Activated CD8-positive, alpha-beta memory T cell treated with anti-CD3 and anti-CD28 coated beads for 36 hours (primary cell): ENCODE data around the gene CTAGE9. TPM values are rescaled to one million over a fixed set of nuclear protein-coding genes. Genes with fewer than 3 reads are reported as not detected.
"Not testable (repeated sequence)": the region's sequence is repeated elsewhere in the genome, so short reads cannot be mapped to it uniquely, and the experiment has no call there.

Experiments
- CTCF ChIA-PET: fragments of 350-600 bp; sonication (Branson Sonifier 250); formaldehyde crosslinking; loops from one replicate; lab custom pipeline; 2021; ENCODE audit warnings: antibody characterized with exemption; lab: Charles Lee
- POLR2A ChIA-PET: fragments of 350-600 bp; sonication (Branson Sonifier 250); formaldehyde crosslinking; loops from one replicate; lab custom pipeline; 2021; ENCODE audit warnings: antibody characterized with exemption; lab: Charles Lee
- total RNA-seq, 2 experiments: library from RNA; stranded (reverse); gene quantifications; one replicate each; pipeline ENCODE4 v1.2.3, GENCODE V29; 2021

The CTAGE9 gene
- total RNA-seq, 2 experiments from 2014 or later, result not detected

DNA sequence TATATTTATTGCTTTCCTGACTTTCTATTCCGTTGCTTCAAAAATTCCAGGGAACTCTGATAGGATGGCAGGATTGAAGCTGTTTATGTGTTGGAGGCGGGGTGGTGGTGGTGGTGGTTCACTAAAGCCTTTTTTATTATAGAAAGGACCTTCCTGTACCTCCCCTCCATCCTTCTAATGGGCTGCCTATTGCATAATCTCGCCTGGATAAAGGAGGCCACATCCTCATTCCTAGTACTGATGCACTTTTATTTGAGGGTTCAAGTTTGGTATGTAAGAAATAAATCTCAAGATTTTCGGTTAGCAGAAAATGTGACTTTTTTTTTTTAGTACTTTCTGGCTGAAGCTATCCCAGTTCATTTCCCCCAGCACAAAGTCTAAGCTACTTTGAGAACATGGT is 18.7 kb upstream of the CTAGE9 start:
- POLR2A ChIA-PET, result no interaction called here
- CTCF ChIA-PET, result no interaction called here

DNA sequence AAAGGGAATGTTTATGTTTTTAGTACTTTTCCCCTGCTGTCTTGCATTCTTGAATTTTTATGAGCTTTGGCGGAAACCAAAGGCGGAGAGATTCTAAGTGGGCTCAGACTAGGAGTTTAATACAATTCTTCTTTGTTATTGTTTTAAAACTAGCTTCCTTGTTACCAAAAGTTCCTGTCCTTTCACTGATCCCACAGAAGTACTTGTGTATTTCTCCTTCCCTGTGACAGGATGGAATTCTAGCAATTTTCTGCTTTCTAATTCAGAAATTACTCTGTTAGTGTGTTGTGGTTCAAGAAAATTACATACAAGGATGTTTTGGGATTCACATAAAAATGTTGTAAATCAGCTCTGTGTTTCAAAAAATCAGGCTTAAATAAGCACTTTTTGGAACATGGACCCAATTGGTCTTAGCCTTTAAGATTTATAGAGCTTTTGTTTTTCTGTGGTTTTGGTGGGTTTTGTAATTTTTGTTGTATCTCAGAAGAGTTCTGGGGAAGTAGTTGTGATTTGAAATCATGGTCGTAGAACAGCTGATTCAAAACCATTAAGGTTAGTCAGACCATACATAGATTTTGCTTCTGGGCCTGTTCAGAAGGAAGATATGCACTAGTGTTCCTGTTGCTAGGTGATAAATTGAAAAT is 17.6 kb upstream of the CTAGE9 start:
- POLR2A ChIA-PET, result no interaction called here
- CTCF ChIA-PET, result no interaction called here

DNA sequence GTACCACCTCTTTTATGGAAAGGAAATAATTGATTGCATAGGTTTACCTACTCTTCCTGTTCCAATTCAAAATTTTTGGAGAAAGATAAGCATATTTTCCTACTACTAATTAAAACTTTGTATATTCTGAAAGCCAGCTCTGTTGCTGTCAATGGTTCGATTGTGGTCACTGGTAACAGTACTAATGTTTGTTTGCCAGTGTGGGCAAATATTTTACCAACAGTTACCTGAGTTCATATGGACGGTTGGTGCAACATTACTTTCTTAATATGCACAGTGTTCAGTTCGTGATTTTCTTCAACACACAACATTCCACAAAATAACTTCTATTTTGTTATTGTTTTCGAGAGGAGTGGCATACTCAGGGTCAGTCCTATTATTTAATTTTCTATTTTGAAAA is 17.1 kb upstream of the CTAGE9 start:
- ChIA-PET POLR2A (no interaction called here), CTCF (no interaction called here)

DNA sequence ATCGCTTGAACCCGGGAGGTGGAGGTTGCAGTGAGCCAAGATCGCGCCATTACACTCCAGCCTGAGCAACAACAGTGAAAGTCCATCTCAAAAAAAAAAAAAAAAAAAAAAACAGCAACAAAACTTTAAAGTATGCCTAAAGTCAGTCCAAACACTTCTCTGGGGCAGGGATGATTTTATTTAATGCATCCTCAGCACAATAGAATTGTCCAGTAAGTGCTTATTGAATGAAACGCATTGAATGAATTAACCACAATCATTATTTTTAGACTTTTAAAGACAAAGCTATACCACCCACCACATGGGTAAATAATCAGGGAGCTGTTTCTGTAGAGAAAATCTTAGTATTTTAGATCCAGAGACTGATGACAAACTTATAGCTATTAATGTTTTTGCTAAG is 16.6 kb upstream of the CTAGE9 start:
- CTCF ChIA-PET, result no interaction called here
- POLR2A ChIA-PET, result no interaction called here

DNA sequence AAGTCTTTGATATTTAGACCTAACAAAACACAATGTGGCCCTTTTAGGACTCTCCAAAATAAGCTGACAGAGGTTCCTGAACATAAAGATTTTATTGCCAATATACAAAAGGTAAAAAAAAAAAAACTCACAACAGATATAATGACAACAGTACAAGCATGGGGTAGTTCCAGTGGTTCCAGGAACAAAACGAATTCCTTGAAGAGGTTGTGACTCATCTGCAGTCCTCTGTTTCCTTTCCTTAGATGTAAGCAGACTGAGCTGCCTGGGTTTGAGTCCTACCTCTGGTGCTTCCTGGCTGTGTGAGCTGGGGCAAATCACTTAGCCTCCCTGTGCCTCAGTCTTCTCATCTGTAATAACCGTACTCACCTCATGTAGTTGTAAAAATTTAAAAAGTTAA is 13.3 kb upstream of the CTAGE9 start:
- ChIA-PET CTCF (no interaction called here), POLR2A (no interaction called here)

DNA sequence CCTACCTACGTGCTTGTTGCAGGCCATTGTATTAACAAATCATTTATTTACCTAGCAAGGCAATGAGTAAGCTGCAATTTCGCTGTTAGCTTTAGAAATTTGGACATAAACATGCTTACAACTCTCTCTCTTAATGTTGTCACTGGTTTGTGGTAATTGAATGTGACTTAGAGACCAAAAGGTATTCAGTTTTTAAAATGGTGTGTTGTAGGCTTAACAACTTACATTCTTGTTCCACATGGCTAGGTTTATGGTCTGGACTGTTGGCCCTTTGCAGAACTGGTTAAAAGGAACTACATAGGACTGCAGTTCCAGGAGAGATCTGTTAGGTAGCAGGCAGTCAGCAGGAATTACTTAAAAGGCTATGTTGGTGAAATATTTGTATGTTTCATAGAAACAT is 10.3 kb upstream of the CTAGE9 start:
- ChIA-PET POLR2A (no interaction called here), CTCF (no interaction called here)

DNA sequence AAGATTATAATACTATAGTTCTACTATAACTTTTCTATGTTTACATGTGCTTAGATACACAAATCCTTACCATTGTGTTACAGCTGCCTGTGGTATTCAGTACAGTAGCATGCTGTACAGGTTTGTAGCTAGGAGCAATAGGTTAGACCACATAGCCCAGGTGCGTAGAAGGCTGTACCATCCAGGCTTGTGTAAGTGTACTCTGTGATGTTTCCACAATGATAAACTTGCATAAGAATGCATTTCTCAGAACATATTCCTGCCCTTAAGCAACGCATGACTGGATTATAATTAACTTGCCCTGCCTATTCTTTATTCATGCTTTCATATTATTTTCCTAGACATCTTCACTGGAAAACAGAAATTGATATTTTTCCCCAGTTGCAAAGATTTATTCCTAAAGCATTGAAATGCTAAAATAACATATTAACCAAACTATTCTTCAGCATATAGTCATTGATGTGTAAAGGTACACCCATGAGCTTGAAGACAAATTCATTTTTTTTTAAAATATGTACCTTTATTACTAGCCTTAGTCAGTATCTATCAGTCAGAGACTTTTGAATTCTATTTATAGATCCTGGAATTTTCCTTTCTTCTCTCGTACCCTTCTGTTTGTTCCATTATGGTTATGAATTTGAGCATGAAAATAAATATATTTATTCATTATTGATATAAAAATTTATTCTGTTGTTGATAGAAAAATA is 7.2 kb upstream of the CTAGE9 start:
- POLR2A ChIA-PET, result no interaction called here
- CTCF ChIA-PET, result no interaction called here

DNA sequence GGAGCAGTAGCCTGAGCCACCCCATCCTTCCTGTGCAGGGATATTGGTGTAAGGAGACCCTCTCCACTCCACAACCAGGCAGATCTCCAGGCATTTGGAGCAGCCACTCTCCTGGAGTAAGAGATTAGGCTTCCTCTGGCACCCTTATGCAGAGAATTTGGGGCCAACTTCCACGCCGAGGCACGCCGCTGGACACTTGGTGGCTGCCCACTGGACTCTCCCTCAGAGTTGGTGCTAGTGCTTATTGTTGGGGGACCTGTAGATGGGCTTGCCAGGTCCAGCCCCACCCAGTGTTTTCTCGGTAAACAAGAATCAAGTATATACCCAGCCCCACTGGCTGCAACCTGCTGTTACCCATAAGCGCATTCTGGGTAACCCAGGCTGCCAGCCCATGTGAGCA is 4.8 kb upstream of the CTAGE9 start:
- CTCF ChIA-PET, POLR2A ChIA-PET: not testable (repeated sequence)

DNA sequence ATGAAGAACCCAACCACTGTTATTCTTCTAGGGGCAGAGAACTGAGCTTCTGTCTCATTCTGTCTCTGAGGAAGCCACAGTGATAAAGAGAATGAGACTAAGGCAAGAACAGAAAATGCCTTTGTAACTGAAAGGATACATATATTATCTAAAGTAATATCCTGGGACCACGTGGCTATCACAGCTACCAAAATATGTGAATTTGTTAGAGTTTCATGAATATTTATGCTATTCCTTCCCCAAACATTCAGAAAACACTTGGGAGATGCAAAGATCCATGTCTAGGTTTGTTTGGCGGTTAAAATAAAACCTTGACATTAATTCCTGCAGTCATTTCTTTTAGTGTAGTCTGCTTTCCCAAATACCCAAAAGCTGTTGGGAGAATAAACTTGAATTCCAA is 6.9 kb downstream of the CTAGE9 start:
- CTCF ChIA-PET, POLR2A ChIA-PET: not testable (repeated sequence)

DNA sequence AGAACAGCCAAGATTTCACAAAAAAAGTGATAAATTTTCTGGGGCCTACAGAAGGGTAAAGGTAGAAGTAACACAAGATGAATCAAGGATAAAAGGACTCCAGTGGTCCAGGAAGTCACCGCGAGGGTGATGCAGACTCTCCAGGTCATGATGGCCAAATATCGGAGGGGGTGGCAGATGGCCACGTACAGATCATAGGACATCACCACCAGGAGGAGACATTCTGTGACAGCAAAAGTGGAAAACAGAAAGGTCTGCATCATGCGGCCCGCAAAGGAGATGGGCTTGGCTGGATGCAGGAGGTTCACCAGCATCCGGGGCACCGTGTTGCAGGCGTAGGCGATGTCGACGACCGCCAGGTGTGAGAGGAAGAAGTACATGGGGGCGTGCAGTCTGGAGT is 10.0 kb downstream of the CTAGE9 start:
- CTCF ChIA-PET, POLR2A ChIA-PET: not testable (repeated sequence)

DNA sequence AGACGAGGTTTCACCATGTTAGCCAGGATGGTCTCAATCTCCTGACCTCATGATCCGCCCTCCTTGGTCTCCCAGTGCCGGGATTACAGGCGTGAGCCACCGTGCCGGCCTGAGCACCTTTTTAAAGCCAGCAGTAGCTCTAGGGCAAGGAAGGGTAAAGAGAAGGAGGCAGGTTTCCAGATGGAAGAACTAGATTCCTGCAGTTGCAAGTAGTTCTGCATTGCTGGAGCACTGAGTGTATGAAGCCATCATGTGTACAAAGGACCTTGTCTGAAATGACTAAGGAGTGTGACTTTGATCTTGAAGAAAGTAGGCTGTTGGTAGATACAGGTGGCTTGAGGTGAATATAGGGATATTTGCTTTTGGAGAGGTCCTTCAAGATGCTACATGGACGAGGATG is 13.9 kb downstream of the CTAGE9 start:
- ChIA-PET POLR2A (no interaction called here), CTCF (interaction anchor here (3.1 kb wide), 1 partner anchor 213 kb away, joined by 16 read pairs; no protein-coding TSS in a partner anchor)

DNA sequence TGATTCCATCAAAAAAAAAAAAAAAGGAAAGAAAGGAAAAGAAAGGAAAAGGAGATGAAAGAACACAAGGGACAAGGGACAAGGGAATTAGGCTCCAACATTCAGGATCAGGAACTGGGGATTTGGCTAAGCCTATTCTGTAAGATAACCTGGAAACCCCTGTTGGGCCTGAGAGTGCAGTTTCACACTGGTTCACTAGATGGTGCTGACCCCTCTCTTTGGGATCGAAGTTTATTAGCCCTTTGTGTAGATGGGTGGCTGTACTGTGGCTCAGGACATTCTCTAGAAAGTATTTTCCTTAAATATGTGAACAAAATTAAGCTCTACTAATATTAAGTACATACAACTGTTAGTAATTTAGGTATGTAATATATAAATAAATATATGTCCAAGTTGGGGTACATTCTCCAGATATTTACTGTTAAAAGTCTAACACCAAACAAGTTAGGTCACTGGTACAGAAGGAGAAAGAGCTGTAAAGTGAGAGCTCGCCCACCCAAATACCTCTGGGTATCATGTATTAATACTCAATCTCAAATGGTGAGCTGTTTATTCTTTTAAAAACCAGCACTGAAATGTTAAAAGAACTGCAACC is 15.9 kb downstream of the CTAGE9 start:
- ChIA-PET CTCF (interaction anchor here (0.9 to 3.1 kb wide), 4 partner anchors 88 to 220 kb away, joined by 3 to 16 read pairs (median 4); no protein-coding TSS in a partner anchor), POLR2A (no interaction called here)

DNA sequence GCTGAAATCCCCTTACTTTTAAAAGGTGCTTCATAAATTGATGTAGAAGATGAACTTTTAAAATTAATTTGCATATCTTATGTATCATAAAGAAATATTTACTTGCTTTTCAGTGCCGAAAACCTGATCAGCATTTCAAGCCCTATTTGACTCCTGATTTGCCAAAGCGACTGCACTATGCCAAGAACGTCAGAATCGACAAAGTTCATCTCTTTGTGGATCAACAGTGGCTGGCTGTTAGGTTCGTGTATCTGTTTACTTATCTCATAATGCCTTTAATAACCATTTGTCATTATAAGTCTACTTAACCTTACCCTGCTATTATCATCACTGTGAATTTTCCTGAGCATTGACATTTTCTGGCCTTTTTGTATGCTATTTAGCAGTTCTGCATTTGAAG is 17.4 kb downstream of the CTAGE9 start:
- ChIA-PET POLR2A (no interaction called here), CTCF (no interaction called here)

DNA sequence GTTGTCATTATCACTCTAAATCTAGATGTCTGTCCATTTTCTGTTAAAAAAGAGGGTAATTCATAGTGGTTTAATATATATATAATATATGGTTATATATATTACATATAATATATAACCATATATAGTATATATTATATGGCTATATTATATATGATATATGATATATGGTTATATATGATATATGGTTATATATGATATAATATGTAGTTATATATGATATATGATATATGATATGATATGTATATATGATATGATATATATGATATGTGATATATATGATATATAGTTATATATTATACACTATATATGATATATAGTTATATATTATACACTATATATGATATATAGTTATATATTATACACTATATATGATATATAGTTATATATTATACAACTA is 18.2 kb downstream of the CTAGE9 start:
- POLR2A ChIA-PET, result no interaction called here

DNA sequence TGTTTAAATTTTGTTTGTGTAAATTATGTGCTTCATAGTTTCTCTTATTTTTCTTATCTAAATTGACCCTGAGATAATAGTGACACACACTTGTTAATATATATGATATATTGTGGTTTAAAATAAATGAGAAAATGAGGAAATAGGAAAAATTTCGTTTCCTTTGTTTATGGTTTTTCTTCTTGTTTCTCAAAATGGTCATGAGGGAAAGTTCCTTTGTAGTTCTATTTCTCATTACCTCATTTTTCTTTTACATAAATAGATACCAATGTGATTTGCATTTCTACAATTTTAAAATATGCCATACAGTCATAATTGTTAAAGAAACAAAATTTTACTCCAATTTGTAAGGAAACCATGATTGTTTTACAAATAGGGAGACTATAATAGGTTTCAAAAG is 18.8 kb downstream of the CTAGE9 start:
- CTCF ChIA-PET, result no interaction called here

More for the DNA sequence above, 18.2 kb downstream of the CTAGE9 start:
- CTCF ChIA-PET, result no interaction called here

DNA sequence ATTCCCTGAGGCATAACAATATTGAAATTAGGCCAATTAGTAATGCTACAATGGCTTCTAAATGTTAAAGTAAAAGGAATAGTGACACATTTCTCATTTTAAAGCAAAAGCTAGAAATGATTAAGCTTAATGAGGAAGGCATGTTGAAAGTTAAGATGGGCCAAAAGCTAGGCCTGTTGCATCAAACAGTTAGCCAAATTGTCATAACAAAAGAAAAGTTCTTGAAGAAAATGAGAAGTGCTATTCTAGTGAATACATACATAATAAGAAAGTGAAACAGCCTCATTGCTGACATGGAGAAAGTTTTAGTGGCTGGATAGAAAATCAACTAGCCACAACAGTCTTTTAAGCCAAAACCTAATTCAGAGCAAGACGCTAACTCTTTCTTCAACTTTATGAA is 22.5 kb downstream of the CTAGE9 start:
- POLR2A ChIA-PET, result interaction anchor here (0.9 kb wide), 1 partner anchor 61 kb away, joined by 3 read pairs; no protein-coding TSS in a partner anchor

More for the DNA sequence above, 18.8 kb downstream of the CTAGE9 start:
- POLR2A ChIA-PET, result no interaction called here

DNA sequence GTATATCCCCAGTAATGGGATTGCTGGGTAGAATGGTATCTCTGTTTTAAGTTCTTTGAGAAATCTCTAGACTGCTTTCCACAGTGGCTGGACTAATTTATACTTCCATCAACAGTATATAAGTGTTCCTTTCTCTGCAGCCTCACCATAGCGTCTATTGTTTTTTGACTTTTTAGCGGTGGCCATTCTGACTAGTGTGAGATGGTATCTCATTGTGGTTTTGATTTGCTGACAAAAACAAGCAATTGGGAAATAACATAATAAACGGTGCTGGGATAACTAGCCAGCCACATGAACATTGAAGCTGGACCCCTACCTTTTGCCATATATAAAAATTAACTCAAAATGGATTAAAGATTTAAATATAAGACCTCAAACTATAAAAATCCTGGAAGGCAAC is 23.8 kb downstream of the CTAGE9 start:
- POLR2A ChIA-PET, result no interaction called here
- CTCF ChIA-PET, result no interaction called here

More for the DNA sequence above, 22.5 kb downstream of the CTAGE9 start:
- CTCF ChIA-PET, result interaction anchor here (0.6 to 1.2 kb wide), 2 partner anchors 222 kb away, joined by 3 read pairs; no protein-coding TSS in a partner anchor

DNA sequence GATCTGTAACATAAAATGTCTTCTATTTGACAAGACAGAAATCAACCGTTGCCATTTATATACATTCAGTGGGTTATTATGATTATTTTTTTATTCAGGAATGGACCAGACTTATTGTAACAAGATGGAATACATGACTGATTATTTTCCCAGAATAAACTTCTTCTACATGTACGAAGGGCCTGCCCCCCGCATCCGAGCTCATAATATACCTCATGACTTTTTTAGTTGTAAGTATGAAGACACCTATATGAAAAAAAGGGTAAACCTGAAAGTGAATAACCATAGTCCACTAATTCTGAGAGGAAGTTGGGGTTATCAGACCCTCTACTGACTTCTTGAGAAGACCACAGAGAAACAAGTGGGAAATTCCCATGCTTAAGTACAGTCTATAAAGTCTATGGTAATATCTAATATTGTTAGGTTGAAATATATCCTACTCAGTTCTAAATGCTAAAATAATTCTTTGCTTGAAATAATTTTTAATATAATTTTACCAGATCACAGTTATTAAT is 25.5 kb downstream of the CTAGE9 start:
- ChIA-PET POLR2A (no interaction called here), CTCF (no interaction called here)

DNA sequence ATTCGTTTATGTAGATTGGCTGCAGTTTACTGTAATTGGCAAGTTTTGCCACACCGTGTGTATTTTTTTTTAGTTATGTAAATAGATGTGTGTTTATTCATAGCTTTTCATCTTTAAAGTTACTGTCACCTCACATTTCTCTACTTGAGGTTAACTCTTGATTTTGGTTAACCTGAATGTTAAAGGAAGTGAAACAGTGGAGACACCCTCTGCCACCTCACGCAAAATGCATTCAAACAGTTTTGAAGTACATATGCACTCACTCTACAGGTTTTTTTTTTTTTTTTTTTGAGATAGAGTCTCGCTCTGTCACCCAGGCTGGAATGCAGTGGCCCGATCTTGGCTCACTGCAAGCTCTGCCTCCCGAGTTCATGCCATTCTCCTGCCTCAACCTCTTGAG is 27.3 kb downstream of the CTAGE9 start:
- CTCF ChIA-PET, result no interaction called here
- POLR2A ChIA-PET, result interaction anchor here (0.6 kb wide), 1 partner anchor 20 kb away, joined by 9 read pairs; no protein-coding TSS in a partner anchor

DNA sequence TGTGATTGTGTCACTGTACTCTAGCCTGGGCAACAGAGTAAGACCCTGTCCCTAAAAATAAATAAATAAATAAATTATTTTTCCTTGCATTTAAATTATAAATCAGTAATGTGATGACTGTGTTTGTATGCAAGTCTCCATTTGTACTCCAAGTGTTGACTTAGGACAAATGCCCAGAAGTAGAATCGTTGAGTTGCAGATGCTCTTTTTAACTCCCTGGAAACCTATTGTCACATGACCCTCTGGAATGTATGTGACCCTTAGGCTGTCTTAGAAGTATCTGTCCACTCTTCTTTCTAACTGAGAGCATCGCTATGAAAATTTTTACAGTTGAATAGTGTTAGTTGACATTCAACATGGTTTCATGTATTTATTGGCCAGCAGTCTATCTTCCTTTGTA is 28.4 kb downstream of the CTAGE9 start:
- CTCF ChIA-PET, result no interaction called here
- POLR2A ChIA-PET, result no interaction called here
